B cell (primary cell): ENCODE results near the gene RFPL2. TPM values are rescaled to one million over a fixed set of nuclear protein-coding genes. Genes with fewer than 3 reads are reported as not detected.

Experiments used
- ATAC-seq: fragments of 200-7000 bp; cut with Tn5 transposase; one replicate; pipeline ENCODE4 v1.10.0; 2021; ENCODE audit warnings: low read depth, mild to moderate bottlenecking, moderate number of reproducible peaks, moderate library complexity
- CTCF ChIA-PET: fragments of 350-600 bp; sonication (Branson Sonifier 250); formaldehyde crosslinking; loops from one replicate; lab custom pipeline; 2021; ENCODE audit warnings: antibody characterized with exemption, inconsistent platforms; lab: Charles Lee
- POLR2A ChIA-PET: fragments of 350-600 bp; sonication (Branson Sonifier 250); formaldehyde crosslinking; loops from one replicate; lab custom pipeline; 2021; ENCODE audit warnings: antibody characterized with exemption; lab: Charles Lee
- DNase-seq: peaks from one replicate; pipeline ENCODE4 v3.0.0; 2013
- H2AFZ ChIP-seq: 2 replicates; pipeline ENCODE4 v1.6.1; 2012; ENCODE audit warnings: mild to moderate bottlenecking, low read depth, low read length; ENCODE audit not compliant: insufficient read depth, poor library complexity, severe bottlenecking
- H3K27ac ChIP-seq, 2 donors: 1 replicate in 1 of 2; 2 replicates in 1 of 2; pipeline ENCODE4 v1.5.1; 2012 to 2013; ENCODE audit warnings: low read length in 2 of 2, mild to moderate bottlenecking in 2 of 2, moderate library complexity in 1 of 2
- H3K27me3 ChIP-seq, 4 experiments: fragments of 200-600 bp in 1 of 4; sonication (generic) in 1 of 4; replicated peaks in 1 of 4; 1 replicate in 2 of 4; 2 replicates in 2 of 4; pipeline versions ENCODE4 v1.6.1 to v1.7.0; 2013 to 2016; ENCODE audit warnings: low read length in 3 of 4, mild to moderate bottlenecking in 2 of 4, mixed read lengths in 1 of 4, moderate library complexity in 1 of 4; ENCODE audit not compliant: insufficient read depth in 4 of 4, control insufficient read depth in 3 of 4; ENCODE audit errors: control extremely low read depth in 1 of 4
- H3K36me3 ChIP-seq, 2 experiments: replicated peaks in 1 of 2; 1 replicate in 1 of 2; 2 replicates in 1 of 2; pipeline versions ENCODE4 v1.6.1 to v1.7.1; 2013; ENCODE audit warnings: low read length in 1 of 2; ENCODE audit not compliant: insufficient read depth in 2 of 2, control insufficient read depth in 1 of 2; ENCODE audit errors: control extremely low read depth in 1 of 2, extremely low read depth in 1 of 2
- H3K4me1 ChIP-seq, 2 donors: fragments of 200-600 bp in 1 of 2; sonication (generic) in 1 of 2; 1 replicate in 1 of 2; 2 replicates in 1 of 2; pipeline versions ENCODE4 v1.5.1 to v1.6.1; 2013 to 2017; ENCODE audit warnings: low read length in 2 of 2; ENCODE audit not compliant: control insufficient read depth in 2 of 2, insufficient read depth in 2 of 2
- H3K4me2 ChIP-seq: replicated peaks from 2 replicates; pipeline ENCODE3; 2012; ENCODE audit warnings: mild to moderate bottlenecking, low read depth, low read length; ENCODE audit not compliant: poor library complexity, severe bottlenecking
- H3K4me3 ChIP-seq, 5 experiments: fragments of 200-600 bp in 1 of 5; sonication (generic) in 1 of 5; 1 replicate in 3 of 5; 2 replicates in 2 of 5; pipeline versions ENCODE4 v1.5.1 to v1.7.0; 2011 to 2016; ENCODE audit warnings: low read length in 4 of 5, mild to moderate bottlenecking in 4 of 5, low read depth in 2 of 5, control low read depth in 1 of 5, moderate library complexity in 1 of 5; ENCODE audit not compliant: insufficient read depth in 1 of 5; ENCODE audit errors: control extremely low read depth in 1 of 5, extremely low read depth in 1 of 5
- H3K79me2 ChIP-seq: fragments of 200-600 bp; sonication (generic); one replicate; pipeline ENCODE4 v1.6.0; 2016; ENCODE audit warnings: low read length; ENCODE audit not compliant: control insufficient read depth, insufficient read depth
- H3K9ac ChIP-seq: fragments of 200-600 bp; sonication (generic); 2 replicates; pipeline ENCODE4 v1.6.1; 2017; ENCODE audit warnings: mild to moderate bottlenecking, low read length, moderate library complexity
- H3K9me3 ChIP-seq, 3 donors: one replicate each; pipeline versions ENCODE4 v1.6.1 to v1.7.1; 2013; ENCODE audit warnings: low read length in 2 of 3; ENCODE audit not compliant: control insufficient read depth in 2 of 3, insufficient read depth in 1 of 3; ENCODE audit errors: control extremely low read depth in 1 of 3
- H4K20me1 ChIP-seq: 2 replicates; pipeline ENCODE4 v1.6.0; 2012; ENCODE audit warnings: mild to moderate bottlenecking, low read length; ENCODE audit not compliant: insufficient read depth, control insufficient read depth, poor library complexity, severe bottlenecking
- H3K27ac Mint-ChIP-seq: one replicate; pipeline ENCODE4 v1.8.0; 2021; ENCODE audit warnings: mixed read lengths
- H3K27me3 Mint-ChIP-seq: one replicate; pipeline ENCODE4 v1.8.0; 2021; ENCODE audit warnings: mixed read lengths
- H3K4me1 Mint-ChIP-seq: one replicate; pipeline ENCODE4 v1.8.0; 2021; ENCODE audit warnings: mixed read lengths
- H3K4me3 Mint-ChIP-seq: one replicate; pipeline ENCODE4 v1.8.0; 2021; ENCODE audit warnings: mixed read lengths
- H3K9me3 Mint-ChIP-seq: one replicate; pipeline ENCODE4 v1.8.0; 2022; ENCODE audit warnings: mixed read lengths; ENCODE audit not compliant: insufficient read depth
- CTCF ChIP-seq: fragments of 200-600 bp; IDR thresholded peaks from one replicate; pipeline ENCODE4 v1.8.0; 2022; ENCODE audit warnings: antibody characterized with exemption, mild to moderate bottlenecking
- EZH2 ChIP-seq: IDR thresholded peaks from 2 replicates; pipeline ENCODE4 v1.6.1; 2012; ENCODE audit warnings: borderline replicate concordance, low read depth, mild to moderate bottlenecking, moderate library complexity, low read length; ENCODE audit not compliant: insufficient read depth, poor library complexity, severe bottlenecking
- WGBS: methylation state at CpG from one replicate; pipeline ENCODE4 v1.1.5; 2013; ENCODE audit warnings: missing lambda C conversion rate; ENCODE audit not compliant: insufficient coverage; 5-methylcytosine and 5-hydroxymethylcytosine counted together
- intact Hi-C: fragments of 100-400 bp; cut with micrococcal nuclease; formaldehyde crosslinking; loops from one replicate; pipeline ENCODE4 v1.10.0; 2022
- polyA plus RNA-seq: library from polyadenylated mRNA; depleted of rRNA; stranded (reverse); fragments of >200 nt; gene quantifications from 2 replicates; pipeline ENCODE4 v1.2.3, GENCODE V29; 2012
- total RNA-seq, 2 donors: library from RNA; stranded (reverse); fragments of 120-200 nt in 1 of 2; gene quantifications; 1 replicate in 1 of 2; 2 replicates in 1 of 2; pipeline versions ENCODE4 v1.2.3 to v1.2.4, GENCODE V29; 2013 to 2022

RFPL2 gene
- total and polyA plus RNA-seq, 2 donors (not counting 1 experiment from before 2014, with no cell fraction given) = not detected

DNA sequence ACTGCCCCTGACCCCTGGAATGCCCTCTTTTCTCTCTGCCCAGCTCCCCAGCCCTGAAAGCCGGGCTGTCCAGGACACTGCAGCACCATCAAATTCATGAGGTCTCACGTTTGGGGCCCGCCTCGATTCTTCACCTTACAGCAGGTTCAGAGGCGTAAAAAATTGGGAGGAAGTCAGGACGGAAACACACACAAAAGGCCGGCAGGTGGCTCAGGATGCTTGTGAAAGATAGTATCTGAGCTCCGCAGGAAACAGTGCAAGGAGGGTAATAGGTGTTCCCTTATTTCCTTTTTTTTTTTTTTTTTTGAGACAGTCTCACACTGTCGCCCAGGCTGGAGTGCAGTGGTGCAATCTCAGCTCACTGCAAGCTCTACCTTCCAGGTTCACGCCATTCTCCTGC, 4.1 kb downstream of the RFPL2 start:
- intact Hi-C loops = no loop called here
- POLR2A ChIA-PET = no interaction called here
- H3K9ac ChIP-seq = no peak overlapping the region
- no peak for TF ChIP-seq EZH2
- TF ChIP-seq CTCF = no peak
- H3K4me1 Mint-ChIP-seq = peaks cover 4% of the 10 kb centered on the region
- DNase-seq (no peak), ATAC-seq (no peak)
- no peaks in the 10 kb centered on the region for H3K36me3 ChIP-seq
- peaks cover 0 to 6% (median 0%) of the 10 kb centered on the region in 3 donors for H3K9me3 ChIP-seq
- H3K4me1 ChIP-seq = peaks cover 6 to 8% of the 10 kb centered on the region in 2 donors
- no peak overlapping the region for H3K4me3 Mint-ChIP-seq
- no peaks in the 10 kb centered on the region for H3K79me2 ChIP-seq
- peaks cover 0 to 24% (median 5%) of the 10 kb centered on the region in 4 experiments for H3K27me3 ChIP-seq
- no peak overlapping the region for H2AFZ ChIP-seq
- H3K4me2 ChIP-seq = no peak overlapping the region
- no peaks in the 10 kb centered on the region for H4K20me1 ChIP-seq
- H3K27ac ChIP-seq = no peak overlapping the region
- WGBS = 21% methylated on average over 6 of the region's 10 CpGs
- H3K27me3 Mint-ChIP-seq = peaks cover 43% of the 10 kb centered on the region
- CTCF ChIA-PET = interaction anchor here (0.7 to 1.2 kb wide), 2 partner anchors 10 to 49 kb away, joined by 3 read pairs; no protein-coding TSS in a partner anchor
- no peaks in the 10 kb centered on the region for H3K9me3 Mint-ChIP-seq
- H3K27ac Mint-ChIP-seq = no peak overlapping the region
- no peak overlapping the region for H3K4me3 ChIP-seq

DNA sequence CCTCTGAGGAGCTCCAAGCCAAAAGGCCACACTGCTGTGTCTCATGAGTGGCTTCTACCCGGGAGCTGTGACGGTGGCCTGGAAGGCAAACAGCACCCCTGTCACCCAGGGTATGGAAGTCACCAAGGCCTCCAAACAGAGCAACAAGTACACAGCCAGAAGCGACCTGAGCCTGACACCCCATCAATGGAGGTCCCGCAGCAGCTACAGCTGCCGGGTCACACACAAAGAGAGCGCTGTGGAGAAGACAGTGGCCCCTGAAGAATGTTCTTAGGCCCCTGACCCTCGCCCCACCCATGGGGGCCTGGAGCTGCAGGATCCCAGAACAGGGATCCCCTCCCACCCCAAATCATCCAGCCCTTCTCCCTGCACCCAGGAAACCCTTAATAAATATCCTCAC, 4.9 kb downstream of the RFPL2 start:
- intact Hi-C loops = no loop called here
- no peak overlapping the region for H3K27ac Mint-ChIP-seq
- Histone ChIP-seq H3K4me2 (no peak overlapping the region), H4K20me1 (no peaks in the 10 kb centered on the region), H3K4me1 (peaks cover 6 to 8% of the 10 kb centered on the region in 2 donors), H3K36me3 (no peaks in the 10 kb centered on the region), H3K27ac (no peak overlapping the region), H3K9me3 (peaks cover 0 to 6% (median 0%) of the 10 kb centered on the region in 3 donors), H2AFZ (no peak overlapping the region), H3K9ac (no peak overlapping the region), H3K79me2 (no peaks in the 10 kb centered on the region), H3K4me3 (no peak overlapping the region), H3K27me3 (peaks cover 0 to 24% (median 5%) of the 10 kb centered on the region in 4 experiments)
- 85% methylated on average over 7 of the region's 7 CpGs for WGBS
- H3K27me3 Mint-ChIP-seq = peaks cover 43% of the 10 kb centered on the region
- ChIA-PET POLR2A (no interaction called here), CTCF (interaction anchor here (0.7 to 1.2 kb wide), 2 partner anchors 11 to 50 kb away, joined by 3 read pairs; no protein-coding TSS in a partner anchor)
- H3K9me3 Mint-ChIP-seq = no peaks in the 10 kb centered on the region
- ATAC-seq = no peak
- no peak for TF ChIP-seq EZH2
- no peak for TF ChIP-seq CTCF
- peaks cover 4% of the 10 kb centered on the region for H3K4me1 Mint-ChIP-seq
- DNase-seq = no peak
- H3K4me3 Mint-ChIP-seq = no peak overlapping the region
